Hepatocyte (in vitro differentiated cells): ENCODE measurements around the gene NUDT4B.
"Not testable (repeated sequence)": the region's sequence is repeated elsewhere in the genome, so short reads cannot be mapped to it uniquely, and the experiment has no call there.

Experiments used
- CTCF ChIP-seq: fragments of 200-600 bp; sonication (generic); IDR thresholded peaks from 2 replicates; pipeline ENCODE4 v1.5.1; 2016; ENCODE audit warnings: antibody characterized with exemption, mild to moderate bottlenecking; ENCODE audit not compliant: poor library complexity
- EZH2 ChIP-seq: fragments of 200-600 bp; sonication (generic); IDR thresholded peaks from 2 replicates; pipeline ENCODE4 v1.6.1; 2016; ENCODE audit warnings: antibody characterized with exemption, mild to moderate bottlenecking, borderline replicate concordance
- EZH2phosphoT487 ChIP-seq: fragments of 200-600 bp; sonication (generic); IDR thresholded peaks from one replicate; pipeline ENCODE4 v1.6.1; 2018; ENCODE audit warnings: antibody characterized with exemption, mild to moderate bottlenecking, low read depth, moderate library complexity; ENCODE audit not compliant: unreplicated experiment, severe bottlenecking

GRCh38 chr1:148769495-148769894 lies 20.9 kb downstream of the NUDT4B start:
- TF ChIP-seq CTCF, EZH2, EZH2phosphoT487: not testable (repeated sequence)
